Testis (tissue), 2 donors: ENCODE measurements around the gene LCOR.

Experiments used
- CTCF ChIP-seq, 3 experiments: fragments of 450-650 bp in 2 of 3; fragments of 200-600 bp in 1 of 3; sonication (generic) in 1 of 3; IDR thresholded peaks; one replicate each; pipeline ENCODE4 v1.5.1; 2016 to 2019; ENCODE audit warnings: antibody characterized with exemption in 3 of 3, mild to moderate bottlenecking in 2 of 3, moderate library complexity in 1 of 3
- POLR2A ChIP-seq: fragments of 450-650 bp; IDR thresholded peaks from one replicate; pipeline ENCODE4 v1.6.1; 2017; ENCODE audit warnings: antibody characterized with exemption, mild to moderate bottlenecking, moderate library complexity

GRCh38 chr10:97031459-97031858 lies 199.4 kb downstream of the LCOR start:
- TF ChIP-seq POLR2A (no peak), CTCF (IDR thresholded peaks at IDR 0.05) (no peak)
